ENCODE data around the gene MINDY1.
A peak's percentile ranks its signal among the peaks of the same experiment; 100 is the strongest.

Gene MINDY1

GRCh38 chr1:150985179-150985825, 21.4 kb downstream of the MINDY1 start:
- no peak for DNase-seq

GRCh38 chr1:150981805-150982712, 24.6 kb downstream of the MINDY1 start, which contains the start of gene ANXA9:
Gene ANXA9, plus strand, starts transcription at chr1:150982292. Its CDS starts 814 bp downstream, at chr1:150983106.
- DNase-seq, result no peak

GRCh38 chr1:150981177-150981804, 25.4 kb downstream of the MINDY1 start:
- no peak for DNase-seq

GRCh38 chr1:150979092-150980056, 27.3 kb downstream of the MINDY1 start:
- no peak for DNase-seq

GRCh38 chr1:150976879-150977694, 29.6 kb downstream of the MINDY1 start:
- DNase-seq, result peak; percentile 36

- no peak for DNase-seq
These were observed 30.3 kb downstream of the MINDY1 start for GRCh38 chr1:150976401-150976821.

GRCh38 chr1:150974580-150975478, 31.9 kb downstream of the MINDY1 start, which contains the start of gene CERS2:
Gene CERS2, minus strand, starts transcription at chr1:150974835. Its CDS starts 5,745 bp downstream, at chr1:150969090.
- peak; percentile 74 for DNase-seq

GRCh38 chr1:150973836-150974579, 32.7 kb downstream of the MINDY1 start:
- peak; percentile 56 for DNase-seq

- no peak for DNase-seq
These were observed 33.4 kb downstream of the MINDY1 start for GRCh38 chr1:150973258-150973835.

- DNase-seq, result no peak
These were observed 34.2 kb downstream of the MINDY1 start for GRCh38 chr1:150972417-150972940.

- no peak for DNase-seq
These were observed 34.9 kb downstream of the MINDY1 start for GRCh38 chr1:150971583-150972416.

- DNase-seq, result no peak
These were observed 35.7 kb downstream of the MINDY1 start for GRCh38 chr1:150970808-150971582.

- no peak for DNase-seq
These were observed 37.1 kb downstream of the MINDY1 start for GRCh38 chr1:150969626-150970025.

GRCh38 chr1:150968491-150968890, 38.2 kb downstream of the MINDY1 start:
- no peak for DNase-seq

GRCh38 chr1:150967936-150968335, 38.8 kb downstream of the MINDY1 start:
- no peak for DNase-seq

- DNase-seq, result no peak
These were observed 40.7 kb downstream of the MINDY1 start for GRCh38 chr1:150966011-150966410.

GRCh38 chr1:150965605-150966004, 41.1 kb downstream of the MINDY1 start:
- DNase-seq, result no peak
